ENCODE results near the gene OR2L3.
"Not testable (repeated sequence)": the region's sequence is repeated elsewhere in the genome, so short reads cannot be mapped to it uniquely, and the experiment has no call there.

Gene OR2L3, protein sequence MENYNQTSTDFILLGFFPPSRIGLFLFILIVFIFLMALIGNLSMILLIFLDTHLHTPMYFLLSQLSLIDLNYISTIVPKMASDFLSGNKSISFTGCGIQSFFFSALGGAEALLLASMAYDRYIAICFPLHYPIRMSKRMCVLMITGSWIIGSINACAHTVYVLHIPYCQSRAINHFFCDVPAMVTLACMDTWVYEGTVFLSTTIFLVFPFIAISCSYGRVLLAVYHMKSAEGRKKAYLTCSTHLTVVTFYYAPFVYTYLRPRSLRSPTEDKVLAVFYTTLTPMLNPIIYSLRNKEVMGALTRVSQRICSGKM

DNA sequence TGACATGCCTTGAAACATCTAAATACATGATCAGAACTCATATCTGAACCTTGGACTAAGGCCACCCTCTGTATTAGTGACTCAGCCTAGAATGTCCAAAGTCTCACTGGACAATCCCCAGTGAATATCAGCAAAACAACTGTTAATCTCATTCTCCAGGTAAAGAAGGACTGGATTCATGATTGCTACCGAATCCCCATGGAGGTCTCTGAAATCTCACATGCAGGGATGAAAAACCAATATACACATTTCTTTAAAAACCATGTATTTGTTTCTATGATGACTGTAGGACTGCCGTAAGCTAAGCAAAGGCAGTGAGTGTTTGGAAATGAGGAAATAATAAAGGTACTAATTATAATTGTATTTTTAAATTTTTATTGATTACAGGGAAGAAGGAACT lies at the start of gene OR2L3:
Gene OR2L3 (plus strand): TSS at position 301 of the 400 bp plus-strand sequence. CDS start 13,846 bp downstream, outside the sequence.
- DNase-seq: no peak

DNA sequence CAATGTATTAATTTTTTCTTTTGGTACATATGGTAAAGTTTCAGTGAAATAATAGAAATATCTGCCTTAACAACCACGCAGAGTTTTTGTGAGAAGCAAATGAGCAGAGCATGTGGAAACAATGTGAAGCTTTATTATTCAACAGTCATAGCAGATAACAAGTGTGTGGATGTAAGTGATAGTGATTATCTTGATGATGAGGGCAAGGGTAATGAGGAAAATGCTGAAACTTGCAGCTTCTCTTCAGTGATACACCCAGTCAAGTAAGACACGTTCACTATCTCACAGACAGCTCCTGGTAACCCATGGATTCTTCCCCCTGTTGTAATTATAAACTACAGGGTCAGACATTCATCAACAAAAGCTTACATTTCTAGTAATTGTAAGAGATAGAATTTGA lies 47.8 kb upstream of the OR2L3 start:
- DNase-seq: no peak

GRCh38 chr1:248000169-248000568 lies 46.5 kb upstream of the OR2L3 start:
- no peak for DNase-seq

DNA sequence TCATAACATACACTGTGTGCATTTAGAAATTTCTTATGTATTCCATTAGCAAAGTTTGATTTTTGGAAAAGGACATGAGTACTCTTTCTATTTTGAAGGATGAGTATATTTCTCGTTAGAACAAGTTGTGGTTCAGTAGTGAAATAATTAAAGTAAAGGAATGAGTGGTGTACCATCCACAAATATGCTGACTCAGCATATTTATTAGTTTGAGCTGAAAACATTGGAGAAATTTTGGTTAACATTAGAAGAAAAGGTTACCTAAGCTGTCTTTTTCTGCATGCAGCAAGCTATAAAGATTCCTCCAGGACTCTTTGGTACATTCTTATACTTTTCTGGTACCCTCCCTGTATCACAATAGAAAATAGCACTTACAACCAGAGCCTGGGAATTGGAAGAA lies 38.9 kb upstream of the OR2L3 start:
- no peak for DNase-seq

GRCh38 chr1:248009681-248010080 lies 37.0 kb upstream of the OR2L3 start:
- DNase-seq: no peak

DNA sequence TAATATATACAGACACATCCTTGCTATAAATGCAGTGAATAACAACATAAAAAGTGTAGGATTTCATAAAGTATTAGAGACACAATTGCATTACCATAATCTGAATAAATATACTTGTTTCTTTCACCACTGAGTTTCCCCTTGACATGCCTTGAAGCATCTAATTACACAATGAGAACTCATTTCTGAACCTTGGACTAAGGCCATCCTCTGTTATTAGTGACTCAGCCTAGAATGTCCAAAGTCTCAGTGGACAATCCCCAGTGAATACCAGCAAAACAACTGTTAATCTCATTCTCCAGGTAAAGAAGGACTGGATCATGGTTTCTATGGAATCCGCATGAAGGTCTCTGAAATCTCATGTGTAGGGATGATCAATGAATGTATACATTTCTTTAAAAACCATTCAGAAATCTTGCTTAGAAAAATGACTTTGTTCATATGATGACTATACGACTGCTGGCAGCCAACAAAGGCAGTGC lies 33.4 kb upstream of the OR2L3 start, which contains the start of gene OR2L5:
Gene OR2L5 (plus strand): TSS at position 432 of the 482 bp plus-strand sequence. CDS start 8,288 bp downstream, outside the sequence.
- no peak for DNase-seq

- no peak for DNase-seq
These were observed 30.8 kb upstream of the OR2L3 start for GRCh38 chr1:248015803-248016202.

DNA sequence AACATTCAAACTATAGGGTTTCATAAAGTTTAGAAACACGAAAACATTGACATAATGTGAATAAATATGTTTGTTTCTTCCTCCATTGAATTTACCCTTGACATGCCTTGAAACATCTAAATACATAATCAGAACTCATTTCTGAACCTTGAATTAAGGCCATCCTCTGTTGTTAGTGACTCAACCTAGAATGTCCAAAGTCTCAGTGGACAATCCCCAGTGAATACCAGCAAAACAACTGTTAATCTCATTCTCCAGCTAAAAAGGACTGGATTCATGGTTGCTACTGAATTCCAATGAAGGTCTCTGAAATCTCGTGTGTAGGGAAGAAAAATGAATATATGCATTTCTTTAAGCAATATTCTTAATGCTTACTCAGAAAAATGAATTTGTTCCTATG lies 16.9 kb upstream of the OR2L3 start, which contains the start of gene OR2L2:
Gene OR2L2 (plus strand): TSS at position 301 of the 400 bp plus-strand sequence. CDS start 8,198 bp downstream, outside the sequence.
- no peak for DNase-seq

DNA sequence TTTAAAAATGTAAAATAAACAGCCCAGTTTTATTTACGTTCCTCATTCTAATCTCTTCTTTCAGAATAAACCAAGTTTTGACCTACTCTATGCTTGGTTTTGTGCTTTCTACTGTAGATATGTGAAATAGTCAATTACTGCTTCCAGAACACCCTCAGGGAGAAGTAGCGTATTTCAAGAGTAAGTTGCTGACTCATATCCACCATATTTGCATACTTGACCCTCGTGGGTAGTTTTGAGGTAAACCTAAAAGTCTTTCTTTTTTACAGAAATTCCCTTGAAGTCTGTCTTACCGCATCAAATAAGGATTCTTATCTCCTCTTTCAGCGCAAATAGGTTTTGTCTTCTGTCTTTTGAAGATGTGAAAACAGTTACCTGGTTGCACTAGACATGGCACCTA lies 1.4 kb upstream of the OR2L3 start:
- DNase-seq: no peak

GRCh38 chr1:248047008-248047407 lies 372 bp downstream of the OR2L3 start:
- DNase-seq: no peak

DNA sequence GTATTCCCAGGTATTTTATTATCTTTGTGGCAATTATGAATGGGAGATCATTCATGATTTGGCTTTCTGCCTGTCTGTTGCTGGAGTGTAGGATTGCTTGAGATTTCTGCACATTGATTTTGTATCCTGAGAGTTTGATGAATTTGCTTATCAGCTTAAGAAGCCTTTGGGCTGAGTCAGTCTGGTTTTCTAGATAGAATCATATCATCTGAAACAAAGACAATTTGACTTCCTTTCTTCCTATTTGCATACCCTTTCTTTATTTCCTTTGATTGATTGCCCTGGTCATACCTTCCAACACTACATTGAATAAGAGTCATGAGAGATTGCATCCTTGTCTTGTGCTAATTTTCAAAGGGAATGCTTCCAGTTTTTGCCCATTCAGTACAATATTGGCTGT lies 8.0 kb downstream of the OR2L3 start:
- no peak for DNase-seq

- no peak for DNase-seq
These were observed 8.6 kb downstream of the OR2L3 start for GRCh38 chr1:248055261-248055660.

DNA sequence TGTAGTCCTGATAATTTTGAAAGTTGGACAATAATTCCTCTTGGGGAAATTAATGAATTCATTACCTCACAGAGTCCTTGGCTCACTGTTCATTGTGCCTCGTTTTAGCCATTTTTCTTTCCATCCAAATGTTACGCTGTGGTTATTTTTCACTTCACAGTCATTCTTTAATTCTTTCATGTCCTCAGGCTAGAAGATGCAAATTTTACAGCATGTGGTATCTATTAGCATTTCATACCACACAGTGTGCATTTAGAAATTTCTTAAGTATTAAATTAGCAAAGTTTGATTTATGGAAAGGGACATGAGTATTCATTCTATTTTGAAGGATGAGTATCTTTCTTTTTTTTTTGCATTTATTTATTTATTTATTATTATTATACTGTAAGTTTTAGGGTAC lies 18.4 kb downstream of the OR2L3 start:
- DNase-seq: no peak

DNA sequence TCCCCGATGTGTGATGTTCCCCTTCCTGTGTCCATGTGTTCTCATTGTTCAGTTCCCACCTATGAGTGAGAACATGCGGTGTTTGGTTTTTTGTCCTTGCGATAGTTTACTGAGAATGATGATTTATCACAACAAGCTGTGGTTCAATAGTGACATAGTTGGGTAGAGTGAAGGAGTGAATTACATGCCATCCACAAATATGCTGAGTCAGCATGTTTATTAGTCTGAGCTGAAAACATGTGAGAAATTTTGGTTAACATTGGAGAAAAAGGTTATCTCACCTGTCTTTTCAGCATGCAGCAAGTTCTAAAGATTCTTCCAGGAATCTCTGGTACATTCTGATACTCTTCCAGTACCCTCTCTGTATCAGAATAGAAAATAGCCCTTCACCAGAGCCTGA lies 19.0 kb downstream of the OR2L3 start:
- DNase-seq: no peak

DNA sequence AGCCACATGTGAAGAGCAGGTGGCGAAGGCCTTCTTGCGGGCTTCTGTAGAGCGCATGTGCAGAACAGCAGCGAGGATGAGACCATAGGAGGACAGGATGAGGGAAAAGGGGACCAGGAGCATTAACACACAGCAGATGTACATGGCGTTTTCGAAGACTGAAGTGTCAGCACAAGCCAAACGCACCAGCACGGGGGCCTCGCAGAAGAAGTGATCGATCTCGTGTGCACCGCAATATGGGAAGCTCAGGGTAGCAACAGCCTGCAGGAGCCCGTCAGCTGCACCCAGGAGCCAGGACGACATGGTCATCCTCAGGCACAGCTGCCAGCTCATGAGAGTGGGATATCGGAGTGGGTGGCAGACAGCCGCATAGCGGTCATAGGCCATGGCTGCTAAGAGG lies 37.2 kb downstream of the OR2L3 start:
- DNase-seq: not testable (repeated sequence)

GRCh38 chr1:248094884-248095283 lies 48.2 kb downstream of the OR2L3 start, which contains the start of gene OR2L13:
Gene OR2L13, plus strand, starts transcription at chr1:248095184. Its CDS starts 4,192 bp downstream, at chr1:248099376.
- DNase-seq: no peak

- DNase-seq: no peak
These were observed 51.9 kb downstream of the OR2L3 start for GRCh38 chr1:248098529-248098928.

GRCh38 chr1:248102847-248103246 lies 56.2 kb downstream of the OR2L3 start:
- no peak for DNase-seq

DNA sequence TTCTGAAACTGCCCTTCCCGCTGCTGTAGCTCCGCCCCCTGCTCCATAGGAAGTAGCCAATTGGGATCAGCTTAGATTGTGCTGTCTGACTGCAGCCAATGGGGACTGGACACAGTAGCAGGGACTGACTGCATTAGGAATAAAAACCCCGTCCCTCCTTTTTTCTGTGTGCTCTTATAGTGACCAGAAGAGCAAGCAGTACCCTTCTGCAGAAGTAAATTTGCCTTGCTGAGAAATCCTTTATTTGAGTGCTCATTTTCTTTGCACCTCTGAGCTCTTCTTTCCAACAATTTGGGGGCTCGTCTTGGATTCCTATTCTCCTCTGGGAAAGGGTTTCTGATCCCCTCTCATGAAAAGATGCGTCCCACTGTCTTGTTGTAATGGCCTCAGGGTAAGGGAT lies 64.5 kb downstream of the OR2L3 start:
- no peak for DNase-seq

Measured in NCI-H526 treated with DMSO at 0.1 percent for 48 hours (cell line).